NCI-H146 treated with DMSO at 0.1 percent for 48 hours (cell line): ENCODE data around the gene GCSAM.
A peak's percentile ranks its signal among the peaks of the same experiment; 100 is the strongest.

Experiments
- DNase-seq: peaks from one replicate; lab custom pipeline; 2025; ENCODE audit not compliant: unreplicated experiment; lab: John Stamatoyannopoulos, UW

GCSAM gene

DNA sequence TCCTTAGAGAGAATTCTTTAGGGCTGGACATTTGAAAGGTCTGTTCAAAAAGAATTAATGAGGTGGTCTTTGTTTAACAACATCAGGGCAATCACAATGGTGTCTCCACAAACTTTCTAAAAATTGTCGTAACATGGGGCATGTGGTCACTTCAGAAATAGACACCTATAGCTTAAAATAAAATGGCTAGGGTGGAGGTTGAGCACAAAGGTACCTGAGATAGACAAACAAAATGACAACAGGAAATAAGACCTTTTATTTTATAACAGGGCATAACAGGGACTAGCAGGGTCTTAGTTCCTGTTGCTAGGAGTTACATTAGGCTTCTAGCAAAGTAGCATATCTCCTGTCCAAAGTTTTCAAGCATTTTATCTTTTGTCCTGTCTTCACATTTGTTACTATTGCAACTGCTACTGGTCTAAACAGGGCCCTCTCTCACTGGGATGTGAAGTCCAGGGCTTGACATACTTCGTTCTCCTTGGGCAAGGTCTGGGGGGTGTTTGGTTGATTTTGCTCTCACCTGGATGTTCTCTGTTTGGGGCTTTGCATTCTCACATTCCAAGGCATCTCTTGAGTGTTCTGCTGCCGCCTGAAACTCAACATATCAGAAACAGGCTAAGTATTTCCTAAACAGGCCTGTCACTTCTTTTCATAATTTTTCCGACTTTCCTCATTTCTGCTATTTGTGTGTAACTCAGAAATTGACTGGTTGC lies 3.0 kb downstream of the GCSAM start:
- no peak for DNase-seq

DNA sequence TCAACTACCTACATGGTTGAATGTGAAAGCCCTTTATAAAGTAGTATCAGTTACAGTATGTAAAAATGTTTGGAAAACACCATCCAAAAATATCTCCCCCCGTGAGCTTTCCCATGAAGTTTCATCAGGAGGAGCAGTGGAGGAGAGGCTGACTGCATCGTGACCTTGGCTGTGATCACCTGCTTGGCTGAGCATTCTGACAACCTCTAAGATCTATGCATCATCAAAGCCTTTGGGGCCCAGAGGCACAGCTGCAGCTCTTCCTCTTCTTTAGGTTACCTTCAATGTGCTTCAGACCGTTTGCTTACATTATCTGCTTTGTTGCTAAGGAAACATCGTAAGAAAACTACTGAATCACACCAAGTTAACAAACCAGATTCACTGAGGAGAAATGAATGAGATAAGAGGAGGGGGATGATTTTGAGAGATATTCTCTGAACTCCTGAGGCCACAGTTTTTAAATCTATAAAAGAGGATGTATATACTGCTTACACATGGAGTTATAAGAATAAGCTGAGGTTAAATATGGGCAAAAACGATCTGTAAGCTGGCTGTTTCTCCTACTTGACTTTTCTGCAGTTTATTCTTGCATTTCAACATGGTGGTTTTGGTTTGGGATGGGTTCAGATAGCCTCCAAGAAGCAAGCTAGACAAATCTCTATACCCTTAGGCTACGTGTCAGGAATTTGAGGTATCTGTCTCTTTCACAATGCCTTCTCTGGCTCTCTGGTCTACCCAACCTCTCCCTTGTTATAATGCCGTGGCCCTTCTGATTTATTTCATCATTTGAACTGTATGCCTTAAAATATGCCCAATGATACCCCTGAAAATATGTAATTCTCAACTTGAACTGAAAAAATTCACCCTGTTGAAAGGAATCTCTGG lies 4.0 kb downstream of the GCSAM start:
- DNase-seq = no peak

DNA sequence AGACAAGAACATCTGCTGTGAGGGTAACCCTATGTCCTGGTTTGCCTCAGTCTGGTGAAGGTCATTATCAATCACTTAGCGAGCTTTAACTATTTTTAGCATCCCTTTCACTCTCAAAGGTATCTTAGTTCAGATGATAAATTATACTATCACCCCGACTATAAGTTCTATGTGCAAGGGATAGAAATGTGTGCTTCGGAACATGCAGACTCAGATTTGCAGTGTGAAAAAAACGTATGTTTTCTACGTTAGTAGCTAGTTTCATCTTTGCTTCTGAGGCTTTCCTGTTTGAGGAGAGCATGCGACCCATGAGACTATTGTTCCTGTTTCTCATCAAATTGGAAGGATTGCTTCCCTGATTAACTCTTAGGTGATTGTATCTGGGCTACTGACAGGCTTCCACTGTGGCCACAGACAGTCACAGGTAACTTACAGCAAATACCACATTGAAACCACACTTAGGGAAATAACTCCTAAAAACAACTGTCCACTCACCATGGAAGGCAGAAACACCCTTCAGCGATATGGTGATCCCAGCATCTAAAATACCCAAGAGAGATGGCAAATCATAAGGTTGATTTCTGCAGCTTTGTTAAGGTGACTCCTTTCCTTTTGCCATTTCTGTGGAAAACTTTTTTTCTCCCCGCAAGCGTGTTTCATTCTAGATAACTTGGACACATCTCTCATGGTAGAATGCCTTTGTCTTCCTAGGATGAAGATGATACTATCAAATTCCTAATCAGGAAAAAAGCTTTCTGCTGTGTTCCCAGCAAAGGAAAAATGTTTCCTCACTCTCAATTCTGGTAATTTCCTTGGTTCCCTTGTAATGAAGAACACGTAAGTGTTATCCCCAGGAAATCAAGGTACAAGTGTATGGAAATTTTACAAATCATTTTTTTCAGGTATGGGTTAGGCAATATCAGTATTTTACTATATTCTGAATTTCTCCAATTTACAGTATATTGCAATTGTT lies 5.2 kb downstream of the GCSAM start:
- DNase-seq = no peak

DNA sequence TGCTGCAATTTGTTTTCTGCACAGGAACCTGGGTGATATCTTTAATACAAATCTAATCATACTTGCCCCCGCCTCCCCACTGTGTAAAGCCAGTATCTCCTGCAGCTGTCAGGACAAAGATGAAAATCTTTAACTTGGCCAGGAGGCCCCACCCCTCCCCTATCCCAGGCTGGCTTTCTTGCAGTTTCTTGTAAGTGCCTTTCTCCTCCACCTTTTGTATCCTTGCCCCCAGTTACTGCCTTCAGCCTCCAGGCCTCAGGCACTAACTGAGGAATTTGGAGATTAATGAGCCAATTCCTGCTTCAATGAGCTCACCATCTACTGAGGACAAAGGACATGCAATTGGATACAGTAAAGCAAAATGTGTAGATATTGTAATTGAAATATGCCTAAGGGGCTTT lies 6.5 kb downstream of the GCSAM start:
- DNase-seq = peak; percentile 34

DNA sequence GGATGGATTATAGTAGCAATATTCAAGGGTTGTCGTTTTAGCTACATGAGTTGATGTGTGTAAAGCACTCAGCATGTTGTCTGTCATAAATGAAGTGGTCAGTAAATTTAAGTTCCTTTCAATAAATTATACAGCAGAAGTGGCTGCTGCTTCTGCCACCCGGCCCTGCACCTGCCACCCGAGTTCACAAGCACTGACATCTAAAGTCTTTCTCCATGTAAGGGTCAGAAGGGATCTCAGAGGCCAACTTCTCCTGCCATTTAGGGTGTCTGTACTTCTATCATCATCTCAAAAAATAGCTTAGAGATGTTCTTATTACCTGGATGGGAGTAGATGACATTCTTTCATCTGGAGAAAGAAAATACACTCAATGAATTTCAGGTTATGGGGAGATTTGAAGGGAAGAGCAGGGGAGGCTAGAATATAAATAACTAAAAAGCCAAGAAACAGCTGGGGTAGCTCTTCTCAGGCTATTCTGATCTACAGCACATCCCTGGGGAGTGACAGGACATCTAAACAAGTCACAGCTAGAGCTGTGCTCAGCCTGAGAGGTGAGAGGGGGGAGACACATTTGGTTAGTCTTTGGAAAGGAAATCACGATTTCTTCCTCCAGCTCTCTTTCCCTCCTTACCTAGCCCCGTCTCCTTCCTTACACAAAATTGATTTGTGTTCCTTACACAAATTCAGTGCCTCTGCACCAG lies 8.0 kb downstream of the GCSAM start:
- DNase-seq = no peak

DNA sequence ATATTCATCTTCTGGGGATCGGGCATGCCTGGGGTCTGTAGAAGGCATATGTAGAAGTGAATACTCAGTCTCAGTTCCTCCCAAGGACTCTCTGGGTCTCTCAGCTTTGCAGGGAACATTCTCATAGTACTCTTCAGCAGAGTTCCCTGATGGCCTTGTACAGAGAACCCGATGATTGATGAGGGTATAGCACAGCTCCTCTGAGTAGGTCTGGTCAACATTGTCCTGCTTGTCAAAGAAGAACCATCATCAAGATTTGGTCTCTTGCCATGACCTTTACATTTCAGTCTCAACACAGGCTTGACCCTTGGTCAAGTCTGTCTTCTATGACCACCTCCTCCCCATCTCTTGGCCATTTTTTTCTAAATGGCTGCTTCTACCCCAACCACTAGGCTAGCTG lies 9.5 kb downstream of the GCSAM start:
- no peak for DNase-seq

DNA sequence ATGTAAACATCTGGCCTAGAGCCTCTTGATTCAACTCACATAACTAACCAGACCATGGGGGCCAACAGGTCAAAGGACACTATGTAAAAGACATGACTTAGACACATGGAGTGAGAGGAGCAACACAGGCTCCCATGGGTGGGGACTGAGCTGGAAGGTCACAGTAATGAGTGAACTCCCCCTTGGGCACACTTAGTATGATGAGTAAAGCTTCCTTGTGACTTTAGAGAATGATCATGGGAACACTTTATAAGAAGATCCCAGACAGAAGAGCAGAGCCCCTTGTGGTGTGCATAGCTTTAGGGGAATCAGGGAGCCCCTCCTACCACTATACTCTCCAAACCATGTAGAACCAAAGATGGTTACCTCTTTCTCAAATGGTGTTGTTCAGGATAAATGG lies 10.2 kb downstream of the GCSAM start:
- no peak for DNase-seq

DNA sequence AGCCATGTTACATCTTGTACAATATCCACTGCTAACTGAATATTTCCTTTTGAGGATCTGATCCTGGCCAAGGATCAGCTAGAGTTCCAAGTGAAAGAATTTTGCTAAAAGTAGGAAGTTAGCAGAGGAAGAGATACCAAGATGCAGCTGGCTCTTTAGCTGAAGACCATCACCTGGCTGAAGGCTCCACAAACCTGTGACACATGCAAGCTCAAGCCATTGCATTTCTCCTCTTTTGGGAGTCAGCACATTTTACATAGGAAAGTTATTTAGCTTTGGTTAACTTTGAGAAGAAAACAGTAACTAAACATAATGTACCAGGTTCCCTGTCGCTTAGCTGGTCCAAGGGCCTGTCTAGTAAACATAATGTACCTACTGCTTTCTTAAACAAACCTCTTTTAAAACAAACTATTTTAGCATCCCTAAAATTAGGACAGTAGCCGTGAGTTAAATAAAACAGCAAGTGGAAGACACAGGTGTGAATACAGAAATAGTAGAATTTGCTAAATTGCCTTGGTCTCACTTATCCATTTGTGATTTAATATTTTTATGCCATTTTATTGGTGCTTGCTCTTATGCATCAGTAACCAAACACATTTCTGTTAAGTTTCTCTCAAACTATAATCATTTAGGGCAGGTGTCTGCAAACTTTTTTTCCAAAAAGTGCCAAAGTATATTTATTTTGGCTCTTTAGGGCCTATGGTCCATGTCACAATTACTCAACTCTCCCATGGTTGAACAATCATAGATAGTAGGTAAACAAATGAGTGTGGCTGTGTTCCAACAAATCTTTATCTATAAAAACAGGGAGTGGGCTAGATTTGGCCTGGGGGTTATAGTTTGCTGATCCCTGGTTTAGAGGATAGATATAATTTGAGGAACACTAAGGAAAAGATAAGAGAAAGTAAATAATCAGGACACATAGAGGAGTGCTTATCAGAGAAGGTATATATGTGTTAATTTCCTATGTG lies 11.2 kb downstream of the GCSAM start:
- DNase-seq = peak; percentile 46

DNA sequence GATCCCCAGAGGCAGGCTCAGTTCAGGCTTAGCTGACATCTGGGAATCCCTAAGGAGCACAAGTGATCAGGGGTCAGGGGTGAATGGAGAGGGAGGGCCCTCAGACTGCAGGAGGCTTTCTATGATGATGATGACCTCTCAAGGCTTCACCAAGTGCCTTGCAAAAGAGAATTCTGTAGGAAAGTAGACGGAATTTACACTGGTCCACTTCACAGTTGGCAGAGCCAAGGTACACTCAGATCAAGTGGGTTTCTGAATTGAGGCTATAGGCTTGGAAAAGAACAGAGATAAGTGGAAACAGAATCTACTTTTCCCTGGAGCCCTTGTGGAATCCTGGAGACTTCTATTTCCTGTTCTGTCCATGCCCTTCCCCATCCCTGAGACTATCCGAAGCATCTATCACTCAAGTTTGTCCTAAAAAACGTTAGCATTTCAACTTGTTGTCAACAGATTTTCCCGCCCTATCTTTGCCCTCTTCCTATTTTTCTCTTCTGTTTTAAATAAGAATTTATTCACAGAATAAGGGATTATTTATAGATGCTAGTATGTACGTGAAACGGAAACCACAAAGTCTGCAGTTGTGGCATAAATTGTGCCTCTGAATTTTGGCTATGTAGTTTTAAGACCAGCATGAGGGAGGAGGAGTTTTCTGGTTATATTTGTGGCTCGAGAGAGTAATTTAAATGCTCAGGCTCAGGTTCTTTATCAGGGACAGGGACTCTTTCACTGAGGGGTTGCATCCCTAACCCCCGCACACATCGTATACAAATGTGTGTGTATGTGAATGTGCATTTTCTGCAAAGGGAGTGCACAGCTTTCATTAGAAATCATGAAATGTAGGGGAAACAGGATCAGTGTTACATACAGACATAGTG lies 12.8 kb downstream of the GCSAM start:
- DNase-seq = no peak

DNA sequence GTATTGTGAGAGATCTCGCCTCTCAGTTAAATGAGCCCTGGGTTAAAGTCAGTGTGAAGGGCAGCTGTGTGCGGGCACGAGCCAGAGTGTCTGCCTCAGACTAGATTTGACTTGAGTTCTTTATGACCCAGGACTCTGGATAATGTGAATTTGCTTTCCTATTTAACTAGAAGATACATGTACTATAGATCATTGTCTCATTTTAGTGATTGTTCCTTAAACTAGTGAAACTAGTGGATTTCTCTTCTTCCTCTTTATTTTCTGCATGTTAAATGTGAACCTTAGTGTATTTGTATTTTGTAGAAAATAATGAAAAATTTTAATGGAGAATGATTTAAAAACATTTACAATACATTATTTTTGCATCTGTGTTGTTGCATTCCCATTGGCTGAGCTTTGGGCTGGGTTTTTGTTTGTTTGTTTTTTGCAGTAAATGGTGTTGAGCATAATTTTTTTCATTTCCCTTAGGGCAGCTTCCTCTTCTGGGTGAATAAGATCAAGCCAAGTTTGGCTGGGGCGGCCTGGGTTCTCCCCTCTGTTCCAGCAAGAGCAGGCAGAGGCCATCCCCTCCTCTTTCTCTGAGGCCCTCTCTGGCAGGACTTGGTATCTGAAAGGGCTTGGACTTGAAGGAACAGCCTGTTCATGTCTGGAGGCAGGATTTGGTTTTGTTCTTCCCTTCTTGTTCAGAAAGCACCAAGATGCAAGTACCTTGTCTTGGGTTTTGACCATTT lies 15.0 kb downstream of the GCSAM start:
- no peak for DNase-seq

DNA sequence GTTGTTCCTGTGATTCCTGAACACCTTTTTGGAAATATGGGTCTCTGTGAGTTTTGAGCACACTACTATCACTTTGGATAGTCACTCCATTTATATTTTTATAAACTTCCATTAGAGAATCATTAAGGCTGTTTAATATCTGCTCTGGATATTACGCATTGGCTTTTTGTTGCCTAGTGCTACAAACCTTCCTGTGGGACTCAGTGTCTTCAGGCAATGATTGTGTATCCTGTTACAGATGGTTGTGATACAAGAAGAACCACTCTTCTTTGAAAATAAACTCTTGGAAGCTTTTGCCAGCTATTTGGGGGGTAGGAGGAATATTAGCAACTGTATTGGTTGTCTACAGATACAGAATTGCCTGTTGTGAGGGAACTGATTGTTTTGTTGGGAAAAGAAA lies 15.6 kb downstream of the GCSAM start:
- no peak for DNase-seq

DNA sequence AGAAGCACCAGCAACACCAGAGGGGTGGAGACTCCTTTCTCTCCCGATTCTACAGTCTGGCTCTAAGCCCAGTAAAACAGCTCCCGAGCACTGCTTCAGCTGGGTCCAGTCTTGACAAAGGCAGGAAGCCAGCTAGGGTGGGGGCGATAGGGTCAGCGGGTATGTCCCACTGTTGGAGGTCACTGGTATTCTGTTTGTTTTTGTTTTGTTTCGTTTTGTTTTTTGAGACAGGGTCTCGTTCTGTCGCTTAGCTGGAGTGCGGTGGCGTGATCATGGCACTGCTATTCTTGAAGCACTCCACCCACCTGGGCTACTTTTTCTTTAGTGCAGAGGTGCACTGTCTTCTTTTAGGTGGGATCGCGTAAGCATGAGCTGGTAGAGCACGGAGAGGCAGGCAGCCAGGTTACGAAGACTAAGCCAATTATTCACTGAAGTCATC lies 16.3 kb downstream of the GCSAM start:
- no peak for DNase-seq

DNA sequence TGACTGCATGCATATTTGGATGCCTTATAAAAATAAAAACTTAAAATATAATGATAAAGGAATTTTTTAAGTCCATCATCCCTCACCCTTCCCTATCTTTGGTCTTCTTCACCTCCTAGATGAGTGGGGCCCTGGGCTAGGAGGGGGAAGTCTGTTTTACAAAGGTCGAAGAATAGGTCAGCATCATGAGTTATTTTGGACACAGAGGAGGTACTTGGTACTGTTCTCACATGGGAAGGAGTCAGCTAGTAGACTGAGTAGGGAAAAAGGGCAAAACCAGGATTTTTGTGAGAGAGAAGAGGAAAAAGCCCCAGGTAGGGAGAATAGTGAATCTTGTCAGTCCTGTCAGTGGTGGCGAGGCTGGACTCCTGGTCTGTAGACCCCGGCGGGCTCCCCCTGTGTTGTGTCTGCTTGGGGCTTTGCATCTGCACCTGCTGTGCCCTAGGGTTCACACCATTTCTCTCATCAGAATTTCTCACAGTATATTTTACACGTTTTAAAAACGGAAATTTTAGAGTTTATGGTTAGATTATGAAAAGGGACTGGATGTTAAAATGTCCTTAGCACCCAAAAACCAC lies 17.2 kb downstream of the GCSAM start:
- DNase-seq = no peak

DNA sequence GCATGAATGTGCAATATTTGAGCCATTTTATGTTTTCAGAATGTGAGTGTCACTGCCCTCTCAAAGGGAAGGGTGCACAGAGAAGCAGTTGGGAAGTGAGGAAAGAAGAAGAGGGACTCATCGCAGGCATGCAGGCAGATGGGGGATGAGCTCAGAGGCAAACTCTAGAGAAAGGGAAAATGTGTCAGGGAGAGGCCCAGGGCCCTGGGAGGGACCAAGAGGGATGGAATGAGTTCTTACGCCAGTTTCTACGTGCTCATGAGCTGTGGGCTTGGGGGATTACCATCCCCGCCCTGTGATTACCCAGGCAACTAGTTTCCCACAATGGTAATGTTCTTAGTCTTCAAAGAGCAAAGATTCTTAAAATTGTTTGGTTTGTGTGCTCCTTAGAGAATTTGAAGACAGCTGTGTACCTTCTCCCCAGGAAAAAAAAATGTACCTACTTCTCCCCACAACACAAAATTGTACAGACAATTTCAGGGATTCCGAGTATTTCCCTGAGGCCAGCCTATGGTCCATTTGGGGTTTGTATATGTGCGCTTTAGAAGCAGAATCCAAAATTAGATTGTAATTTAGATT lies 17.8 kb downstream of the GCSAM start:
- no peak for DNase-seq

DNA sequence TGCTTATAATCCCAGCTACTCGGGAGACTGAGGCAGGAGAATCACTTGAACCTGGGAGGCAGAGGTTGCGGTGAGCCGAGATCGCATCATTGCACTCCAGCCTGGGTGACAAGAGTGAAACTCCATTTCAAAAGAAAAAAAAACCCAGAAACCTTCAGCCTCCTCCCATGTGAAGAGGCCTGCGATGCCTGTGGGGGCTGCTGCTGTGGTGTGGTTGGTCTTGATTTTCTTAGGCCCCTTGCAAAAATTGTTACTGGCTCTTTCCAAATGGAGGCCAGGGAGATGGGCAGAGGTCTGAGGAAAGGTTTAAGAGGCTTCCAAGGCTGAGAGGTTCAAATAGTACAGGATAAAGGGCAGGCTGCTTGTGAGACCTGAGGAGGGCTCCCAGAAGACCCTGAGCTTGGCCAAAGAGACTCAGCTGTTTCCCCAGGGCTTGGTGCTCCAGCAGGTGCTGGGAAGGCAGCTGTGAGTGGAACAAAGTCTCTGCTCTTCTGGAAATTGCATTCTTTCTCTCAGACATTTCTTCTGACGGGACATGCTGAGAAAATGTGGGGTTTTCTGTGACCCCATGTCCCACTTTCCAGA lies 18.4 kb downstream of the GCSAM start:
- no peak for DNase-seq

DNA sequence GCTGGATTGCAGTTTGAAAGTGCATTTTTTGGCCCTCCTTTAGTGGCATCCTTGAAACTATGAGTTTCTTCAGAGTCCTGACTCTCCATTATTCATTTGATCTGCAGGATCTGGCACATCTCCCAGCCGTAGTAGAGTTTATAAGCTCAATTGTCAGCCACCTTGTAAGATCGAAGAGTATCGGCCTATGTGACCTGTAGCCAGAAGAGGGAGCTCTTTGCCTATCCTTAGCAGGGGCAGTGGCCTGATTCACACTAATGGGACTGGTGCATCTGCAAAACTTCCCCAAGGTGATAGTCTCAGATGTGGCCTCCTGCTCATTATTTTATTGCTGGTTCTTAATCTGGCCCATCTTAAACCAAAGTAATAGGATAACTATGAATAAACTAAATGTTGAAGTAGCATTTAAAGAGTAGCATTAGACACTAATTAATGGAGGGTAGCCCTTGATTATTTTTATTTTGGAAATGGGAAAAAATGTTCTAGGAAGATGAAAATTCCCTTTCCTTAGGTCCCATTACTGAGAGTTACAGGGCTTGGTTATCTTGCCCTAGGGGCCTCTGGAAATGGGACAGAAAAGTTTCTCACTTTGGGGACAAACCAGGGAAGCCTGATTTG lies 21.2 kb downstream of the GCSAM start:
- peak; percentile 79 for DNase-seq
